ENCODE measurements around the gene SLF2. TPM values are rescaled to one million over a fixed set of nuclear protein-coding genes. Genes with fewer than 3 reads are reported as not detected.
A peak's percentile ranks its signal among the peaks of the same experiment; 100 is the strongest.

SLF2 gene
- total RNA-seq, 2 experiments from 2014 or later, result 34.9 to 37.2 TPM

GRCh38 chr10:100873827-100874326 lies 38.9 kb upstream of the SLF2 start:
- Mint-ChIP-seq H3K27ac (no peak overlapping the region), H3K9me3 (no peaks in the 10 kb centered on the region), H3K4me1 (no peaks in the 10 kb centered on the region), H3K4me3 (no peak overlapping the region), H3K27me3 (peaks cover 9% of the 10 kb centered on the region), H3K36me3 (ENCODE audit: low read depth) (no peaks in the 10 kb centered on the region)
- DNase-seq, result no peak
- ChIA-PET POLR2A (no interaction called here), CTCF (interaction anchor here (1.0 kb wide), 1 partner anchor 15 kb away, joined by 4 read pairs; no protein-coding TSS in a partner anchor)

GRCh38 chr10:100874702-100875483 lies 37.9 kb upstream of the SLF2 start:
- POLR2A ChIA-PET, result no interaction called here
- no peaks in the 10 kb centered on the region for H3K9me3 Mint-ChIP-seq
- H3K36me3 Mint-ChIP-seq (ENCODE audit: low read depth), result no peaks in the 10 kb centered on the region
- CTCF ChIA-PET, result interaction anchor here (0.7 to 1.0 kb wide), 2 partner anchors 8 to 14 kb away, joined by 3 to 4 read pairs; no protein-coding TSS in a partner anchor
- no peaks in the 10 kb centered on the region for H3K4me1 Mint-ChIP-seq
- H3K27ac Mint-ChIP-seq, result no peak overlapping the region
- H3K27me3 Mint-ChIP-seq, result peaks cover 9% of the 10 kb centered on the region
- no peak overlapping the region for H3K4me3 Mint-ChIP-seq
- DNase-seq, result no peak

DNA sequence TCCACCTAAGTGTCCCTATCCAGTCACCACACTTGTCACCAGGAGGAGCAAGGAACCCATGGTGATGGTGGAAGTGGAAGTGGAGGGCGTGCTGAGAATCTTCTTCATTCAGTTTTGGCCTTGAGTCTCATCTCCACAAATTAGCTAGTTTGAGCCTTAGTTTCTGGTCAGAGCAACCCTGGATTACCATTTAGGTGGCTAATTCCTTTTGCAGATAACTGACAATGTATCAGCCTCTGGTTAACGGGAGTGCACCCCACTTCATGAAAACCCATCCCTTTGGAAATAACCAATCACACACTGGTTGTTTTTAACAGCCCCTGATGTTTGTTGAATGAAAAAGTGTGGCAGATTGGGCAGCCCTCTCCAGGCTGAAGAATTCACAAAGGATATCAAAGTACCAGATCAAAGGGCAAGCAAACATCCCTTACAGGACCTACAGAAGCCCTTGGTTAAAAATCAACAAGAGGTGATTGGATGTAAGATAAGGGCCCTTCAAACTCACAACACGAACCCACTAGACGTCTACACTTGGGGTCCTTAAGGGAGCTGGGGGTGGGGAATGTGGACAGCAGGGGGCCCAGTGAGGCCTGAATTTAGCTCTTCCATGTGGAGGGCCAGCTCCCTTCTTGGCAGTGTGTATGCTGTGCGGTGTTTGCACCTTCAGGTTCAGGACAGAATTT lies 37.1 kb upstream of the SLF2 start:
- Mint-ChIP-seq H3K9me3 (no peaks in the 10 kb centered on the region), H3K27ac (no peak overlapping the region), H3K36me3 (ENCODE audit: low read depth) (no peaks in the 10 kb centered on the region), H3K4me3 (no peak overlapping the region), H3K27me3 (peaks cover 9% of the 10 kb centered on the region), H3K4me1 (no peaks in the 10 kb centered on the region)
- ChIA-PET POLR2A (no interaction called here), CTCF (interaction anchor here (1.0 kb wide), 1 partner anchor 10 kb away, joined by 3 read pairs; no protein-coding TSS in a partner anchor)
- no peak for DNase-seq

- peaks cover 9% of the 10 kb centered on the region for H3K27me3 Mint-ChIP-seq
- no peaks in the 10 kb centered on the region for H3K36me3 Mint-ChIP-seq (ENCODE audit: low read depth)
- no peaks in the 10 kb centered on the region for H3K9me3 Mint-ChIP-seq
- H3K4me3 Mint-ChIP-seq, result no peak overlapping the region
- DNase-seq, result no peak
- no peak overlapping the region for H3K27ac Mint-ChIP-seq
- POLR2A ChIA-PET, result no interaction called here
- H3K4me1 Mint-ChIP-seq, result no peaks in the 10 kb centered on the region
- CTCF ChIA-PET, result no interaction called here
Observed at GRCh38 chr10:100876585-100877460, 35.9 kb upstream of the SLF2 start.

- ChIA-PET CTCF (no interaction called here), POLR2A (no interaction called here)
- no peak for DNase-seq
- H3K4me1 Mint-ChIP-seq, result no peaks in the 10 kb centered on the region
- H3K4me3 Mint-ChIP-seq, result no peak overlapping the region
- H3K27me3 Mint-ChIP-seq, result peaks cover 9% of the 10 kb centered on the region
- no peak overlapping the region for H3K27ac Mint-ChIP-seq
- H3K36me3 Mint-ChIP-seq (ENCODE audit: low read depth), result no peaks in the 10 kb centered on the region
- no peaks in the 10 kb centered on the region for H3K9me3 Mint-ChIP-seq
Observed at GRCh38 chr10:100877461-100877850, 35.3 kb upstream of the SLF2 start.

GRCh38 chr10:100878291-100878910 lies 34.4 kb upstream of the SLF2 start:
- CTCF ChIA-PET, result interaction anchor here (1.1 to 1.4 kb wide), 5 partner anchors 10 to 317 kb away, joined by 3 to 8 read pairs (median 5); no protein-coding TSS in a partner anchor
- peaks cover 9% of the 10 kb centered on the region for H3K27me3 Mint-ChIP-seq
- no peak overlapping the region for H3K27ac Mint-ChIP-seq
- H3K36me3 Mint-ChIP-seq (ENCODE audit: low read depth), result no peaks in the 10 kb centered on the region
- peak; percentile 43 for DNase-seq
- no peaks in the 10 kb centered on the region for H3K9me3 Mint-ChIP-seq
- H3K4me1 Mint-ChIP-seq, result no peaks in the 10 kb centered on the region
- H3K4me3 Mint-ChIP-seq, result no peak overlapping the region
- POLR2A ChIA-PET, result no interaction called here

- no peaks in the 10 kb centered on the region for H3K36me3 Mint-ChIP-seq (ENCODE audit: low read depth)
Observed at GRCh38 chr10:100879741-100880360, 32.9 kb upstream of the SLF2 start.

GRCh38 chr10:100881556-100882213 lies 31.1 kb upstream of the SLF2 start:
- H3K36me3 Mint-ChIP-seq (ENCODE audit: low read depth), result no peaks in the 10 kb centered on the region
- ChIA-PET POLR2A (no interaction called here), CTCF (no interaction called here)
- no peaks in the 10 kb centered on the region for H3K4me1 Mint-ChIP-seq
- peaks cover 7% of the 10 kb centered on the region for H3K27me3 Mint-ChIP-seq
- no peak for DNase-seq
- no peaks in the 10 kb centered on the region for H3K9me3 Mint-ChIP-seq
- H3K4me3 Mint-ChIP-seq, result no peak overlapping the region
- no peak overlapping the region for H3K27ac Mint-ChIP-seq

More at GRCh38 chr10:100879741-100880360, 32.9 kb upstream of the SLF2 start:
- Mint-ChIP-seq H3K27me3 (peaks cover 9% of the 10 kb centered on the region), H3K9me3 (no peaks in the 10 kb centered on the region), H3K4me1 (no peaks in the 10 kb centered on the region), H3K4me3 (no peak overlapping the region), H3K27ac (no peak overlapping the region)
- CTCF ChIA-PET, result no interaction called here
- DNase-seq, result no peak
- POLR2A ChIA-PET, result no interaction called here

DNA sequence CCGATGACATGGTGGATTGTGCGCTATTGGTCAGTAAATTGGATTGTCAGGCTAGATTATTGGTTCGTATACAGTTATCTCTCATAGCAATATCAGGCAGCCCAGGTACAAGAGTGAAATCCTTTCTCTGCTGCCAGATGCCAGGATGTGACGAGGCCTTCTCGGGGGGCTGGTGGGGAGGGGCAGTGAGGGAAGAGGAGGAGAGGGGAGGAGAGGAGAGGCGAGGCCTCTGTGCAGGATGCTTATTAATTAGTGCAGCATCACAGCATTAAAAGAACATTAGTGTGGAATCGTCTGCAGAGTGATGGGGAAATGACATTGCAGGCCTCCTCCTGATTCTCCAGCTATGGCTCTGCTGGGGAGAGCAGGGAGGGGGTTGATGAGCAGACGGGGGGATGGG lies 30.5 kb upstream of the SLF2 start:
- no peak for DNase-seq
- no peaks in the 10 kb centered on the region for H3K36me3 Mint-ChIP-seq (ENCODE audit: low read depth)
- H3K4me3 Mint-ChIP-seq, result no peak overlapping the region
- CTCF ChIA-PET, result interaction anchor here (1.2 kb wide), 1 partner anchor 8 kb away, joined by 3 read pairs; no protein-coding TSS in a partner anchor
- H3K27ac Mint-ChIP-seq, result no peak overlapping the region
- no peaks in the 10 kb centered on the region for H3K9me3 Mint-ChIP-seq
- POLR2A ChIA-PET, result no interaction called here
- peaks cover 4% of the 10 kb centered on the region for H3K27me3 Mint-ChIP-seq
- no peaks in the 10 kb centered on the region for H3K4me1 Mint-ChIP-seq

GRCh38 chr10:100882671-100883311 lies 30.0 kb upstream of the SLF2 start:
- ChIA-PET POLR2A (no interaction called here), CTCF (interaction anchor here (1.2 kb wide), 1 partner anchor 8 kb away, joined by 3 read pairs; no protein-coding TSS in a partner anchor)
- H3K9me3 Mint-ChIP-seq, result no peaks in the 10 kb centered on the region
- H3K4me1 Mint-ChIP-seq, result no peaks in the 10 kb centered on the region
- DNase-seq, result no peak
- H3K27ac Mint-ChIP-seq, result no peak overlapping the region
- H3K4me3 Mint-ChIP-seq, result no peak overlapping the region
- no peaks in the 10 kb centered on the region for H3K36me3 Mint-ChIP-seq (ENCODE audit: low read depth)
- H3K27me3 Mint-ChIP-seq, result peaks cover under 1% of the 10 kb centered on the region

DNA sequence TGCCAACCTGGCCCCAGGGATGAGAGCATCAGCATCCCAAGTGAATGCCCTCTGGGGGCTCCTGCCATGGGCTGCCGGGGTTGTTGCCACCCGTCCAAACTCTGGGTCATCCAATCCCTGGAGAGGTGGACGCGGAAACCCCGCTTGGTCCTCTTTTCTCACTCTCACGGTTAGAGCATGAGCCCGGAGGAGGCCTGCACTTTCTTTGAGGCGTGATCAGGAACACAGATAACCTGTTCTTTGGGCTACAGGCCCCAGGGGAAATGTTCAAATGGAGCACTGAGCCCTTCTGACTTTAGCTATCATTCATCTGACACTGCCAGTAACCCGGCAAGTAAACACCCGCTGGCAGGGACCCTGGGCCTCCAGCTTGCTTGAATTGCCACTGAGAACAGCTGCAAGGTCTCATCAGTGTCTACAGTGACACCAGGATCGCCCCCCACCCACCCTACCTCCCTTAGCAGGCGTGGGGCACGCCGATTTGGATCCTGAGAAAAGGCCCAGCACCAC lies 29.4 kb upstream of the SLF2 start:
- ChIA-PET POLR2A (no interaction called here), CTCF (interaction anchor here (1.2 kb wide), 1 partner anchor 9 kb away, joined by 3 read pairs; no protein-coding TSS in a partner anchor)
- DNase-seq, result no peak
- H3K36me3 Mint-ChIP-seq (ENCODE audit: low read depth), result no peaks in the 10 kb centered on the region
- no peaks in the 10 kb centered on the region for H3K27me3 Mint-ChIP-seq
- no peak overlapping the region for H3K27ac Mint-ChIP-seq
- no peaks in the 10 kb centered on the region for H3K4me1 Mint-ChIP-seq
- no peak overlapping the region for H3K4me3 Mint-ChIP-seq
- H3K9me3 Mint-ChIP-seq, result no peaks in the 10 kb centered on the region

Measured in activated CD4-positive, alpha-beta memory T cell treated with anti-CD3 and anti-CD28 coated beads, Interleukin-2, amount 10 ng/mL, durations not matched to agents 7 days and 5 days (primary cell).